HepG2 (cell line): Measurements from ENCODE around the gene PPM1H. TPM values are rescaled to one million over a fixed set of nuclear protein-coding genes. Genes with fewer than 3 reads are reported as not detected.

Experiments
- BHLHE40 ChIP-seq: IDR thresholded peaks from 2 replicates; pipeline ENCODE4 v1.6.1; 2011; ENCODE audit warnings: low read length, improper control_type of control experiment
- MIXL1 ChIP-seq: IDR thresholded peaks from 2 replicates; pipeline ENCODE4 v1.6.1; 2016
- NRL ChIP-seq: sonication (generic); formaldehyde crosslinking; IDR thresholded peaks from 2 replicates; pipeline ENCODE4 v1.5.0; 2020; ENCODE audit warnings: missing genetic modification reagents, mild to moderate bottlenecking, moderate library complexity, borderline replicate concordance
- ZBTB7B ChIP-seq: sonication (generic); formaldehyde crosslinking; IDR thresholded peaks from 2 replicates; pipeline ENCODE4 v1.4.0; 2020; ENCODE audit warnings: missing genetic modification reagents
- ZNF24 ChIP-seq: fragments of 450-650 bp; IDR thresholded peaks from 2 replicates; pipeline ENCODE4 v1.6.1; 2017; ENCODE audit warnings: antibody characterized with exemption, mild to moderate bottlenecking
- ZNF337 ChIP-seq: sonication (generic); formaldehyde crosslinking; IDR thresholded peaks from 2 replicates; pipeline ENCODE4 v1.5.1; 2020; ENCODE audit warnings: missing genetic modification reagents, low read depth, mild to moderate bottlenecking, borderline replicate concordance
- ZNF446 ChIP-seq: sonication (generic); formaldehyde crosslinking; IDR thresholded peaks from 2 replicates; pipeline ENCODE4 v1.5.0; 2020; ENCODE audit warnings: mild to moderate bottlenecking, missing genetic modification reagents
- ZNF629 ChIP-seq: sonication (generic); formaldehyde crosslinking; conservative IDR thresholded peaks from 2 replicates; pipeline ENCODE4 v1.5.0; 2020; ENCODE audit warnings: missing genetic modification reagents
- ZNF652 ChIP-seq: IDR thresholded peaks from 2 replicates; pipeline ENCODE4 v1.6.1; 2016; ENCODE audit warnings: low read depth, borderline replicate concordance
- ZSCAN21 ChIP-seq: sonication (generic); formaldehyde crosslinking; IDR thresholded peaks from 2 replicates; pipeline ENCODE4 v1.8.0; 2022; ENCODE audit warnings: mild to moderate bottlenecking, missing genetic modification reagents, moderate library complexity, borderline replicate concordance
- ZSCAN30 ChIP-seq: sonication (generic); formaldehyde crosslinking; IDR thresholded peaks from 2 replicates; pipeline ENCODE4 v1.5.0; 2020; ENCODE audit warnings: mild to moderate bottlenecking, missing genetic modification reagents
- polyA plus RNA-seq, 8 experiments: library from polyadenylated mRNA; depleted of rRNA in 3 of 8; stranded (reverse) in 7 of 8; unstranded in 1 of 8; fragments of >200 nt; fragmentation: Illumina TruSeq in 4 of 8; extraction: Trizol in 4 of 8; gene quantifications; 2 replicates each; pipeline versions ENCODE4 v1.2.1 to v1.2.3, GENCODE V29; 2011 to 2016; ENCODE audit warnings: low read depth in 4 of 8, missing spikeins in 1 of 8, mixed read lengths in 1 of 8; ENCODE audit not compliant: insufficient read depth in 1 of 8
- total RNA-seq, 5 experiments: library from RNA; depleted of rRNA; stranded (reverse); fragments of >200 nt; fragmentation: Illumina TruSeq; extraction: Trizol; gene quantifications; 2 replicates each; pipeline ENCODE4 v1.2.3, GENCODE V29; 2016; ENCODE audit warnings: low read depth in 1 of 5
- TF ChIP-seq, protein P1 (sequence below): sonication (generic); formaldehyde crosslinking; IDR thresholded peaks from 2 replicates; pipeline ENCODE4 v1.4.0; 2020; ENCODE audit warnings: missing genetic modification reagents
- TF ChIP-seq, protein P2 (sequence below): sonication (generic); formaldehyde crosslinking; IDR thresholded peaks from 2 replicates; pipeline ENCODE4 v1.4.0; 2020; ENCODE audit warnings: missing genetic modification reagents, borderline replicate concordance
- TF ChIP-seq, protein P3 (sequence below): sonication (generic); formaldehyde crosslinking; IDR thresholded peaks from 2 replicates; pipeline ENCODE4 v1.5.0; 2020; ENCODE audit warnings: missing genetic modification reagents
- TF ChIP-seq, protein P4 (sequence below): sonication (generic); formaldehyde crosslinking; IDR thresholded peaks from 2 replicates; pipeline ENCODE4 v1.4.0; 2020; ENCODE audit warnings: missing genetic modification reagents, borderline replicate concordance
- TF ChIP-seq, protein P5 (sequence below): sonication (generic); formaldehyde crosslinking; IDR thresholded peaks from 2 replicates; pipeline ENCODE4 v1.5.0; 2020; ENCODE audit warnings: missing genetic modification reagents
- TF ChIP-seq, protein P6 (sequence below): sonication (generic); formaldehyde crosslinking; IDR thresholded peaks from 2 replicates; pipeline ENCODE4 v1.5.0; 2020; ENCODE audit warnings: missing genetic modification reagents, mild to moderate bottlenecking, borderline replicate concordance

Gene PPM1H
- total and polyA plus RNA-seq, 2 of the 13 experiments (the other 11 are each of a cell fraction or from before 2014, with no cell fraction given), result 29.1 to 38.1 TPM

DNA sequence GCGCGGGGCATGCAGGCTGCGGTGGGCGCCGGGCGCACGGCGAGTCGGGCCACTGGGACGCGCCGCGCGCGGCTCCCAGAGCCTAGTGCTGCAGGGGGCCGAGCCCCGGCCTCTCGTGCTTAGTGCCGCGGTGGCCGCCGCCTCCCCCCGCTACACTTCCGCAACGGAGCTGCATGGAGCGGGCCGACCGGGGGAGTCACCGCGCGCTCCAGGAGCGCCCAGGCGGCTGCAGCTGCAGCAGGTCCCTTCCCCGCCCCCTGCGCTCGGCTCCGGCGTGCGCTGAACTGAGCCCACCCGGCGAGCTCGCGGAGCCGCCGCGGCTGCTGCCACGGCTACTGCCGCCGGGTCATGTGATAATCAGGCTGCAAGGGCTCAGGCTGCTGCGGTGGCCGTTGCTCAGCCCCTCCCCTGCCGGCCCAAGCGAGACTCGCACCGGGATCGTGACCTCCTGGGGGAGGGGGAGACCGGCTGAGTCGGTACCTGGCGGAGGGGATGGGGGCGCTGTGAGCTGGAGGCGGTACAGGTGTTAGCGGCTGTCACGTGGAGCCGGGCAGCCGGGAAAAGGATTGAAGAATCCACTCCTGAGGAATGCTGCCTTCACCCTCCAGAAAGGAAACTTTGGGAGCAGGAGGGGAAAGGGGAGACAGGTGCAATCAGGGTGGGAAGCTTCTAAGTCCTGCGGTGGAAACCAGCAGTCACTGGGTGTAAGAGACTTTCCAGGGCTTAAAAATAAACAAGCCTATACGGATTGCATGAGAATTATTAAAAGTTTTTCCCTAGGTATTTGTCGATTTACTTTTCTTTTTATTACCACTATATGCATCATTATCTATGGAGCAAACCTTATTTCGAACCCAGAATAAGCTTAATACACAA is at the start of gene PPM1H (continued):
- TF ChIP-seq, protein P1, sequence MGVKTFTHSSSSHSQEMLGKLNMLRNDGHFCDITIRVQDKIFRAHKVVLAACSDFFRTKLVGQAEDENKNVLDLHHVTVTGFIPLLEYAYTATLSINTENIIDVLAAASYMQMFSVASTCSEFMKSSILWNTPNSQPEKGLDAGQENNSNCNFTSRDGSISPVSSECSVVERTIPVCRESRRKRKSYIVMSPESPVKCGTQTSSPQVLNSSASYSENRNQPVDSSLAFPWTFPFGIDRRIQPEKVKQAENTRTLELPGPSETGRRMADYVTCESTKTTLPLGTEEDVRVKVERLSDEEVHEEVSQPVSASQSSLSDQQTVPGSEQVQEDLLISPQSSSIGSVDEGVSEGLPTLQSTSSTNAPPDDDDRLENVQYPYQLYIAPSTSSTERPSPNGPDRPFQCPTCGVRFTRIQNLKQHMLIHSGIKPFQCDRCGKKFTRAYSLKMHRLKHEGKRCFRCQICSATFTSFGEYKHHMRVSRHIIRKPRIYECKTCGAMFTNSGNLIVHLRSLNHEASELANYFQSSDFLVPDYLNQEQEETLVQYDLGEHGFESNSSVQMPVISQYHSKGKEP, result 0 out of 2 replicates have a peak, but pooled peaks have one; percentile 60
- TF ChIP-seq, protein P2, sequence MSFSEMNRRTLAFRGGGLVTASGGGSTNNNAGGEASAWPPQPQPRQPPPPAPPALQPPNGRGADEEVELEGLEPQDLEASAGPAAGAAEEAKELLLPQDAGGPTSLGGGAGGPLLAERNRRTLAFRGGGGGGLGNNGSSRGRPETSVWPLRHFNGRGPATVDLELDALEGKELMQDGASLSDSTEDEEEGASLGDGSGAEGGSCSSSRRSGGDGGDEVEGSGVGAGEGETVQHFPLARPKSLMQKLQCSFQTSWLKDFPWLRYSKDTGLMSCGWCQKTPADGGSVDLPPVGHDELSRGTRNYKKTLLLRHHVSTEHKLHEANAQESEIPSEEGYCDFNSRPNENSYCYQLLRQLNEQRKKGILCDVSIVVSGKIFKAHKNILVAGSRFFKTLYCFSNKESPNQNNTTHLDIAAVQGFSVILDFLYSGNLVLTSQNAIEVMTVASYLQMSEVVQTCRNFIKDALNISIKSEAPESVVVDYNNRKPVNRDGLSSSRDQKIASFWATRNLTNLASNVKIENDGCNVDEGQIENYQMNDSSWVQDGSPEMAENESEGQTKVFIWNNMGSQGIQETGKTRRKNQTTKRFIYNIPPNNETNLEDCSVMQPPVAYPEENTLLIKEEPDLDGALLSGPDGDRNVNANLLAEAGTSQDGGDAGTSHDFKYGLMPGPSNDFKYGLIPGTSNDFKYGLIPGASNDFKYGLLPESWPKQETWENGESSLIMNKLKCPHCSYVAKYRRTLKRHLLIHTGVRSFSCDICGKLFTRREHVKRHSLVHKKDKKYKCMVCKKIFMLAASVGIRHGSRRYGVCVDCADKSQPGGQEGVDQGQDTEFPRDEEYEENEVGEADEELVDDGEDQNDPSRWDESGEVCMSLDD, result no peak
- 0 out of 2 replicates have a peak, but pooled peaks have one; percentile 14 for TF ChIP-seq ZNF446 (CRISPR knock-in tag)
- TF ChIP-seq, protein P3, sequence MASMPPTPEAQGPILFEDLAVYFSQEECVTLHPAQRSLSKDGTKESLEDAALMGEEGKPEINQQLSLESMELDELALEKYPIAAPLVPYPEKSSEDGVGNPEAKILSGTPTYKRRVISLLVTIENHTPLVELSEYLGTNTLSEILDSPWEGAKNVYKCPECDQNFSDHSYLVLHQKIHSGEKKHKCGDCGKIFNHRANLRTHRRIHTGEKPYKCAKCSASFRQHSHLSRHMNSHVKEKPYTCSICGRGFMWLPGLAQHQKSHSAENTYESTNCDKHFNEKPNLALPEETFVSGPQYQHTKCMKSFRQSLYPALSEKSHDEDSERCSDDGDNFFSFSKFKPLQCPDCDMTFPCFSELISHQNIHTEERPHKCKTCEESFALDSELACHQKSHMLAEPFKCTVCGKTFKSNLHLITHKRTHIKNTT (CRISPR knock-in tag), result no peak
- TF ChIP-seq MIXL1 (CRISPR knock-in tag), result peak; percentile 84; the same call in 1 of the 2 replicates
- 0 out of 2 replicates have a peak, but pooled peaks have one; percentile 29 for TF ChIP-seq ZNF337 (CRISPR knock-in tag)
- TF ChIP-seq, protein P4, sequence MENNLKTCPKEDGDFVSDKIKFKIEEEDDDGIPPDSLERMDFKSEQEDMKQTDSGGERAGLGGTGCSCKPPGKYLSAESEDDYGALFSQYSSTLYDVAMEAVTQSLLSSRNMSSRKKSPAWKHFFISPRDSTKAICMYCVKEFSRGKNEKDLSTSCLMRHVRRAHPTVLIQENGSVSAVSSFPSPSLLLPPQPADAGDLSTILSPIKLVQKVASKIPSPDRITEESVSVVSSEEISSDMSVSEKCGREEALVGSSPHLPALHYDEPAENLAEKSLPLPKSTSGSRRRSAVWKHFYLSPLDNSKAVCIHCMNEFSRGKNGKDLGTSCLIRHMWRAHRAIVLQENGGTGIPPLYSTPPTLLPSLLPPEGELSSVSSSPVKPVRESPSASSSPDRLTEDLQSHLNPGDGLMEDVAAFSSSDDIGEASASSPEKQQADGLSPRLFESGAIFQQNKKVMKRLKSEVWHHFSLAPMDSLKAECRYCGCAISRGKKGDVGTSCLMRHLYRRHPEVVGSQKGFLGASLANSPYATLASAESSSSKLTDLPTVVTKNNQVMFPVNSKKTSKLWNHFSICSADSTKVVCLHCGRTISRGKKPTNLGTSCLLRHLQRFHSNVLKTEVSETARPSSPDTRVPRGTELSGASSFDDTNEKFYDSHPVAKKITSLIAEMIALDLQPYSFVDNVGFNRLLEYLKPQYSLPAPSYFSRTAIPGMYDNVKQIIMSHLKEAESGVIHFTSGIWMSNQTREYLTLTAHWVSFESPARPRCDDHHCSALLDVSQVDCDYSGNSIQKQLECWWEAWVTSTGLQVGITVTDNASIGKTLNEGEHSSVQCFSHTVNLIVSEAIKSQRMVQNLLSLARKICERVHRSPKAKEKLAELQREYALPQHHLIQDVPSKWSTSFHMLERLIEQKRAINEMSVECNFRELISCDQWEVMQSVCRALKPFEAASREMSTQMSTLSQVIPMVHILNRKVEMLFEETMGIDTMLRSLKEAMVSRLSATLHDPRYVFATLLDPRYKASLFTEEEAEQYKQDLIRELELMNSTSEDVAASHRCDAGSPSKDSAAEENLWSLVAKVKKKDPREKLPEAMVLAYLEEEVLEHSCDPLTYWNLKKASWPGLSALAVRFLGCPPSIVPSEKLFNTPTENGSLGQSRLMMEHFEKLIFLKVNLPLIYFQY (CRISPR knock-in tag), result peak; percentile 96
- 0 out of 2 replicates have a peak, but pooled peaks have one; percentile 78 for TF ChIP-seq ZBTB7B
- 0 out of 2 replicates have a peak, but pooled peaks have one; percentile 38 for TF ChIP-seq NRL (CRISPR knock-in tag)
- TF ChIP-seq, protein P5, sequence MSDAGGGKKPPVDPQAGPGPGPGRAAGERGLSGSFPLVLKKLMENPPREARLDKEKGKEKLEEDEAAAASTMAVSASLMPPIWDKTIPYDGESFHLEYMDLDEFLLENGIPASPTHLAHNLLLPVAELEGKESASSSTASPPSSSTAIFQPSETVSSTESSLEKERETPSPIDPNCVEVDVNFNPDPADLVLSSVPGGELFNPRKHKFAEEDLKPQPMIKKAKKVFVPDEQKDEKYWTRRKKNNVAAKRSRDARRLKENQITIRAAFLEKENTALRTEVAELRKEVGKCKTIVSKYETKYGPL (CRISPR knock-in tag), result no peak
- TF ChIP-seq, protein P6, sequence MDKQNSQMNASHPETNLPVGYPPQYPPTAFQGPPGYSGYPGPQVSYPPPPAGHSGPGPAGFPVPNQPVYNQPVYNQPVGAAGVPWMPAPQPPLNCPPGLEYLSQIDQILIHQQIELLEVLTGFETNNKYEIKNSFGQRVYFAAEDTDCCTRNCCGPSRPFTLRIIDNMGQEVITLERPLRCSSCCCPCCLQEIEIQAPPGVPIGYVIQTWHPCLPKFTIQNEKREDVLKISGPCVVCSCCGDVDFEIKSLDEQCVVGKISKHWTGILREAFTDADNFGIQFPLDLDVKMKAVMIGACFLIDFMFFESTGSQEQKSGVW (CRISPR knock-in tag), result no peak
- TF ChIP-seq ZSCAN21, result peak; percentile 96
- TF ChIP-seq ZNF24, result no peak
- peak; percentile 83 for TF ChIP-seq BHLHE40
- no peak for TF ChIP-seq ZSCAN30 (CRISPR knock-in tag)
- TF ChIP-seq ZNF652 (CRISPR knock-in tag), result 0 out of 2 replicates have a peak, but pooled peaks have one; percentile 47
- no peak for TF ChIP-seq ZNF629 (CRISPR knock-in tag)
